ENCODE data around the gene DNAH1. TPM values are rescaled to one million over a fixed set of nuclear protein-coding genes. Genes with fewer than 3 reads are reported as not detected.
A peak's percentile ranks its signal among the peaks of the same experiment; 100 is the strongest.

Gene DNAH1
- total RNA-seq, 1 donor from 2014 or later = 8.9 TPM

GRCh38 chr3:52317208-52318000 lies 1.3 kb downstream of the DNAH1 start:
- peak overlapping the region; percentile 76 for H3K4me3 Mint-ChIP-seq (ENCODE audit: unreplicated experiment)
- H3K27me3 Mint-ChIP-seq (ENCODE audit: unreplicated experiment) = peaks cover 8% of the 10 kb centered on the region
- peaks cover 35% of the 10 kb centered on the region for H3K4me1 Mint-ChIP-seq (ENCODE audit: low read depth, unreplicated experiment)
- peak; percentile 87 for DNase-seq
- peaks cover 16% of the 10 kb centered on the region for H3K9me3 Mint-ChIP-seq (ENCODE audit: unreplicated experiment)
- H3K36me3 Mint-ChIP-seq (ENCODE audit: unreplicated experiment) = no peaks in the 10 kb centered on the region
- peak overlapping the region; percentile 99 for H3K27ac Mint-ChIP-seq (ENCODE audit: unreplicated experiment)
- TF ChIP-seq CTCF (IDR thresholded peaks at IDR 0.05; ENCODE audit: partially characterized antibody, unreplicated experiment) = no peak

GRCh38 chr3:52318186-52318816 lies 2.2 kb downstream of the DNAH1 start:
- Mint-ChIP-seq H3K36me3 (ENCODE audit: unreplicated experiment) (no peaks in the 10 kb centered on the region), H3K9me3 (ENCODE audit: unreplicated experiment) (peaks cover 15% of the 10 kb centered on the region), H3K27me3 (ENCODE audit: unreplicated experiment) (peaks cover 7% of the 10 kb centered on the region), H3K4me3 (ENCODE audit: unreplicated experiment) (peak overlapping the region; percentile 12), H3K27ac (ENCODE audit: unreplicated experiment) (no peak overlapping the region), H3K4me1 (ENCODE audit: low read depth, unreplicated experiment) (peaks cover 37% of the 10 kb centered on the region)
- no peak for TF ChIP-seq CTCF (IDR thresholded peaks at IDR 0.05; ENCODE audit: partially characterized antibody, unreplicated experiment)
- DNase-seq = no peak

GRCh38 chr3:52319921-52320595 lies 3.9 kb downstream of the DNAH1 start:
- TF ChIP-seq CTCF (IDR thresholded peaks at IDR 0.05; ENCODE audit: partially characterized antibody, unreplicated experiment) = no peak
- peaks cover 28% of the 10 kb centered on the region for H3K4me1 Mint-ChIP-seq (ENCODE audit: low read depth, unreplicated experiment)
- no peak for DNase-seq
- H3K36me3 Mint-ChIP-seq (ENCODE audit: unreplicated experiment) = no peaks in the 10 kb centered on the region
- peak overlapping the region; percentile 52 for H3K27ac Mint-ChIP-seq (ENCODE audit: unreplicated experiment)
- H3K27me3 Mint-ChIP-seq (ENCODE audit: unreplicated experiment) = peaks cover 5% of the 10 kb centered on the region
- peaks cover 8% of the 10 kb centered on the region for H3K9me3 Mint-ChIP-seq (ENCODE audit: unreplicated experiment)
- peak overlapping the region; percentile 34 for H3K4me3 Mint-ChIP-seq (ENCODE audit: unreplicated experiment)

- no peak for DNase-seq
- H3K4me3 Mint-ChIP-seq (ENCODE audit: unreplicated experiment) = no peak overlapping the region
Observed at GRCh38 chr3:52321481-52321880, 5.4 kb downstream of the DNAH1 start.

More at GRCh38 chr3:52321481-52321880, 5.4 kb downstream of the DNAH1 start:
- no peak for TF ChIP-seq CTCF (IDR thresholded peaks at IDR 0.05; ENCODE audit: partially characterized antibody, unreplicated experiment)
- Mint-ChIP-seq H3K27me3 (ENCODE audit: unreplicated experiment) (peaks cover 3% of the 10 kb centered on the region), H3K36me3 (ENCODE audit: unreplicated experiment) (no peaks in the 10 kb centered on the region), H3K27ac (ENCODE audit: unreplicated experiment) (no peak overlapping the region), H3K4me1 (ENCODE audit: low read depth, unreplicated experiment) (peaks cover 18% of the 10 kb centered on the region), H3K9me3 (ENCODE audit: unreplicated experiment) (peaks cover 6% of the 10 kb centered on the region)

Data from glutamatergic neuron (in vitro differentiated cells).